ENCODE data around the gene SBNO1.
"Not testable (repeated sequence)": the region's sequence is repeated elsewhere in the genome, so short reads cannot be mapped to it uniquely, and the experiment has no call there.

SBNO1 gene

DNA sequence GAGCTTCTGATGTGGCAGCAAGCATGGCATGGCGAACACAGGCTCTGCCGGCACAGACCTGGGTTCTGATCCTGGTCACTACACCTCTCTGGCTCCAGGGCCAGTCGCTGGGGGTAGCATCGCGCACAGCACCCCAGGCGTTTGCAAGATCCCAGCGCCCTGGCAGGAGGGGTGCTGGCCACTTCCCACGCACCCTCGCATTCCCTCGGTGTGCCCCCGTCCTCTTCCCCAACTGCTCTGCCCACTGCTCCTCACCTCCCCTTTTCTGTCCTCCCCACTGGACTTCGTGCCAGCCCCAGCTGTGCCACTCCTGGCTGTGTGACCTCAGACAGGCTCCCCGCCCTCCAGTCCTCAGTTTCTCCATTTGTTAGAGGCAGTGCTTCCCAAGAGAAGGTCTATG, 95.8 kb downstream of the SBNO1 start:
- DNase-seq: no peak

DNA sequence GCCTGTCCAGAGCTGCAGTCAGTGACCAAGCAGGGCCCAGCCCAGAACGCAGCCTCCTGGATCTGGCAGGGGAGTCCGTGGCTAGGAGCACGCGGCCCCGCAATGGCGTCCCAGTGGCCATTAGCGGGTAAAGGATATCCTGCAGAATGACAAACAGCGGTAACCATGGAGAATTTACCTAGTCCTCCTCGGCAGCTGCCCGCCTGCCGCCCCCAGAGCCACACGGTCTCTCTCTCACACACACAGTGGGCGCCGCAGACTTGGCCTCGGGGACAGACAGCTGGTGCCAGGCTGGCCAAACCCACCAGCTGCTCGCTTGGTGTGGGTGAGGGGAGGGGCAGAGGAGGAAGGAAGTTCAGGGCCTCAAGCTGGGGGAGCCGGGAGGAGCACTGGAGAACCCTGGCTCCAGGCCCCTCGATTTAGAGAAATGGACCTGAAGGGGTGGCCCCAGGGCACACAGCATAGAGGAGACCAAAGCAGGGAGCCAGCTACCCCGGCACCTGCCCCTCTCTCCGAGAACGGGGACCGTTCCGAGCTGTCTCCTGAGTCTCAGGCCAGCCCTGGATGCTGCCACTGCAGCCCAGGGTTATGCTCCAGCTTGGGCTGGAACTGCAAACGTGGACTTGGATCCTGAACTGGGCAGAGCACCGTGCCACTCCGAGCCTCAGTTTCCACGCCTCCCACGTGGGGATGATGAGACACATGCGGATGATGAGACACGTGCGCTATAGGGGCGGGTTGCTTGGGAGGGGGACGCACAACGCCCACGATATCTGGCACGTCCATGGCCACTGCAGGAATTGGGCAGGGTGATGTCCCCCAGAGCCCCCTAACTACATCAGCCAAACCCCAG, 96.4 kb downstream of the SBNO1 start:
- DNase-seq: no peak

DNA sequence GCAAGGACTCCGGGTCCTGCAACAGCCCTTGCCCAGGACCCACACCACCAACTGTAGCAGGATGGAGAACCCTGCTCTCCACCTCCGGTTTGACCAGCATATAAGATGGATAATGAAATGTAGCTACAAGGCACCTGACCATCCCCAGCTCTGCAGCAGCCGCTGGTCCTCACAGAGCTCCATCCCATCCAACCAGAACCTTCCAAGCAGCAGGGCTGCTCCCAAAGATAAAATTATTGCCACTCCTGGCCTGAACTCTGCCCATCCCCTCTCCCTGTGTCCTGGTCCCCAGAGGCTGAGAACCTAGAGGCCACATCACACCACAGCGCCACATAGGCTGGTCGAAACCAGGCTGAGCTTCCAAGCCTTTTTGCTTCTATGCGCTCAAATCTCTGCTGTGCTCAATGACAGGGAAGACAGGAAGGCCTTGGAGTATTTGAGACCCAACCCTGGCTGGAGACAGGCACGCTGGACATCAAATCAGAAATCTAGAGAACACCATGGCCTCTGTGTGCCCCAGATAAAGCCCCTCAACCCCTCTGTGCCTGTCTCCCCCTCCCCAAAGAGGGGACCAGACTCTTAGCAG, 97.2 kb downstream of the SBNO1 start:
- no peak for DNase-seq

DNA sequence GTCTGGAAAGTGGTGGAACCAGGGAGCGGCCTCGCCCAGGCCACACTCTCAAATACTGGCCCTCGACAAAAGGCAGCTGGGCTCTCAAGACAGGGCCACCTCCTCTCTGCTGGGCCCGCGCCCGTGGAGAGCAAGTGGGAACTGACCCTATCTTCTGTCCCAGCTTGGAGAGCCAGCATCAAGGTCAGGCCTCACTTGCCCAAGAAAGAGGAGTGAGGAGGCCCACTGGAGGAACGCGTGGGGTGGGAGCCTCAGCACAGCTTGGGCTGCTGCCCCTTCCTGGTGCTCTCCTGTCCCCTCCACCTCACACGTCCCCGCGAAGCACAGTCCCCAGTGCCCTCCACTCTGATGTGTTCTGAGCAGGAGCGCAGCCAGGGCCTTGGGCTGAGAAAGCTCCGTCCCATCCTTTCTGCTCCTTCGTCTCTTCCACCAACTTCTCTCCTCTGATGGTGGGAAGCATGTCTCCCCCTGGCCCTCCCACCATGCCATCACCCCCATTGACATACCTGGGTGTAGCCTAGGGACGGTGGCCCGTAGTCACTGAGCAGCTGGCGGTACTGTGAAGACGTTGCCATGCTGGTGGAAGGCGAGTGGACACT, 97.9 kb downstream of the SBNO1 start:
- DNase-seq: no peak

DNA sequence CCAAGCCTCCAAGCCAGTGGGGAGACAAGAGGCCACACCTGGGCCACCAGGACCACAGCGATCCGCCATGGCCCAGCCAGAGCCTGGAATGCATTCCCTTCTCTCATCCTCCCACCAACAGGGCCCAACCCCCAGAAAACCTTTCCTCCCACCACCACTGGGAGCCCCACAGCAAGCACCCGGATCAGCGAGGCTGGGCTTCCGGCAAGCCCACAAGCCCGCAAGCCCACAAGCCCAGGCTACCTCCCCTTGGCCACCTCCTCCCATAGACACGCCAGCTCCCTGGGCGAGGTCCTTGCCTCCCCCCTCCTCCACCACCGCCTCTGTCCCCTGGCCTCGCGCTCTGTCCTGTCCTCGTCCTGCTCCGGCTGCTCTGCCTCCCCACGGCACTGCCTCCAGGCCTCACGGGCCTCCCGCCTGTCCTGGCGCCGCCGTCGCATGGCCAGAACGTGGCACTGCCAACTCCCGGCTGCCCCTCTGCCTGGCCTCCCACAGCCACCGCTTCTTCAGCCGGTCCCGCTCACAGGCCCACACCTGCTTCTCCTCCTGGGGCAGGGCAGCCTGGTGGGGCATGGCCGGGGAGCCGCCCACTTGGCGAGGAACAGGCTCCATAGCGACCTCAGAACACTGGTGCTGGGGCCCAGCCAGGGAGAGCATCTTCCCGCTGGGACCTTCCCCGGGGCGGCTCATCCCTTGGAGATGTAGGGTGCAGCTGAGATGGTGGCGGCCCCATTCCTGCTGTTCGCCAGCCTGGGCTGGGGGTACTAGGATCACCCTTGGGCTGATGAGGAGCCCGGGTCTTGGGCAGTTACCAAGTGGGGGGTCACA, 98.6 kb downstream of the SBNO1 start:
- no peak for DNase-seq

DNA sequence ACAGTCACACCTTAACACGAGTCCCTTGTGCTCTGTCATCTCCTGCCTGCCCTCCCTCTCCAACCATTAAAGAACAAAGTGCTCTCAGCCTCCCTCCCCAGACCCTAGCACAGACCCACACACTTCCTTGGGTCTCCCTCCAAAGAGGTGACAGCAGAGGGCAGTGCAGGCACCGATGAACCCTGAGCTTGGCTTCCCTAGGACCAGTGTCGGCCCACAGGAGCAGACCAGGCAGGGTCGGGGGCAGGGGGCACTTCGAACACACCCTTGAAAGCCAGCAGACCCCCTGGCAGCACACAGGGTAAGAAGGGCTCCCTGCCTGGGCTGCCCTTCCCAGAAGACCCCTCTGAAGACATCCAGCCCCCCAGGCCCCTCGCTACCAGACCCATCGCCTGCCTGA, 100.0 kb downstream of the SBNO1 start:
- DNase-seq: peak; percentile 17

DNA sequence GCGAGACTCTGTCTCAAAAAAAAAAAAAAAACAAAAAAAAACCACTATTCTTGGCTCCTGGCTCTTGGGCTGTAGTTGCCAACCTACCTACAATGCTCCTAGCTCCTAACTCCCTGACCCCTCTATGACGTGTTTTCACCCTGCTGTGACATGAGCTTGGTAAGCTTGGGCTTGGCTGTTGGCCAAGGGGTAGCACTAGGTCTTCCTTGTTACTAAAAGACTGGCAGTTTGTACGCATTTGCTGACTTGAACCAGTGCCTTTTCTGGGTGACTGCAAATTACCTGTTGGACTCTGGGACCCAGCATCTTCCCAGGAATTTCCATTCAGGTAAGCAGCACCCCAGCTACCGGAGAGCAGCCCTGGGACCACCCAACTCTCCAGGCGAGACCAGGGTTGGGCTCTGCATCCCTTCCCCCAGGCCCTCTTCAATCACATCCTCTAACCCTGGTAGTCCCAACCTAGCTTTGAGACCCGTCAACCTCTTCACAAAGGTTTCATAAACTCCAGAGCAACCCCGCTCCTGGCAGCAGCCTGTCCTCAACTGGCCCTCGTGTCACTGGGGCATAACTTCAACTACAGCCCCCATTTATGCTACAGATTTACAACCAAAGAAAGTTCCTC, 101.3 kb downstream of the SBNO1 start:
- no peak for DNase-seq

DNA sequence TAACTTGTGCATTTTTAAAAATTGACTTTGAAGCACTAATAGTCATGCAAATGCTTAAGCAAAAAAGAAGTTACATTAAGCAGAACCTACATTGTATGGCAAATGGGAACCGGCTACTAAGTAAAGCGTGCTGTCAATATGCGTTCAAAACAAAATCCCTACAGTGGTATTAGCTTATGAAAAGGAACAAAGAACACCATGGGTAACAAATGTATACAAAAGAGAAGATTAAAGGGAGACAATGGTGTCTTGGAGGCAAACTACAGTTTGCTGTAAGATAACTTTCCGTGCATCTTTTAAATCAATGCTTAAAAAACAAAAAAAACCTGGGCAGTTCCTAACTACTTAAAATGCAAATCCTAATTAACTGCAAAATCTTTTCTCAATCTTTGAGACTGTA, 103.5 kb downstream of the SBNO1 start:
- no peak for DNase-seq

DNA sequence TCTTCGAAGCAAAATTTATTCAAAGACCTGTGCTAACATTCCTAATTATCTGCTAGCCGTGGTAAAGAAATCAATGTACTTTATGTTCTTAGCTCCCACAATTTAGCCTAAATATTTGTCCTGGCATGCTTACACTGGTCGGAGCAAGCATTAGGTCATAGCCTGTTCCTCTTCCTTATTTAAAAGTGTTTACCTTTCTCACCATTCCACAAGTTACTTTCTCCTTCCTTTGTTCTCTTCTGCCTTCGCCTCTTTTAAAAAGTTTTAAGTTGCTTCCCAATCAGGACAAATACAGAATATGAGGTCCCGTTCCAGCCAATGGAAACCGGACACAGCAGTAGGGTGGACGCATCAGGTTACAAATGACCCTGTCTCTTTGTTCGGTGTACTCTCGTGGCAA, 104.6 kb downstream of the SBNO1 start:
- DNase-seq: no peak

DNA sequence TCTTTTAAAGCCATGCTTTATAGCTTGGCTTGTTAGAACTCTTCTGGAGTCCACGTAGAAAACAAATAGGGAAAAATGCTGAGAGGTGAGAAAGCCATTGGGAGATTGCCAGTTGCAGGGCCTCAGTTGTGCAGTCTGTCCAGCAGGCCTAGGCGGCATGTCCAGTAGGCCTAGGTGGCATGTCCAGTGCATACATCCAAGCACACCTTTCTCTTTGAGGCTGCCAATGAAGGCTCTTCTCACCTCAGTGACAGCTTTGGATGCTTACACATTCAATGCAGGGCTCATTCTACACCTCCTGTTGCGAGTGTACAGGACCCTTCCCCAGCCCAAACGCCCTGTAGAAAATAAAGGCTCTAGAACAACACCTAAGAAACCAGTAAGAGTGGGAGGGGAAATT, 106.1 kb downstream of the SBNO1 start:
- DNase-seq: no peak

DNA sequence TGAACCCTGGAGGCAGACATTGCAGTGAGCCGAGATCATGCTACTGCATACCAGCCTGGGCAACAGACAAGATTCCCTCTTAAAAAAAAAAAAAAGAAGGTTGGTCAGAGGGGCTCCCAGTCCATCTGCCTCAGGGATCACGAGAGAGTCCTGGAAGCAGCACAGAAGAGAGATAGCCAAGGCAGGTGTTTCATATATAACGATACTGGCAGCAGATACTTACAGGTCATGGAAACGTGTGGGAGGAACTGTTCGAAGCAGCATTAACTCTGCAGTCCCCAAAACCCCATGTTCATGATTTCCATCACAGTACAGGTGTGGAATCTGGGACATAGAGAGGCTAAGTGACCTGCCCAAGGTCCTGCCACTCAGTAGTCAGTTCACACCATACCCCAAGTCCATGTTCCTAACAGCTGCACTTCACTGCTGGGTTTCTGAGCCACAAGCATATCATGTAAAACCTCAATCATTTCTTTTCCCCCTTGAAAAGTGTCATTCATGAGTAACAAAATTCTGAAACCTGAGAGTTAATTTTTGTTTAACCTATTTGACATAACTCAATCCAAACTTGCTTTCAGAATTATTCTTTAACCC, 109.7 kb downstream of the SBNO1 start:
- no peak for DNase-seq

DNA sequence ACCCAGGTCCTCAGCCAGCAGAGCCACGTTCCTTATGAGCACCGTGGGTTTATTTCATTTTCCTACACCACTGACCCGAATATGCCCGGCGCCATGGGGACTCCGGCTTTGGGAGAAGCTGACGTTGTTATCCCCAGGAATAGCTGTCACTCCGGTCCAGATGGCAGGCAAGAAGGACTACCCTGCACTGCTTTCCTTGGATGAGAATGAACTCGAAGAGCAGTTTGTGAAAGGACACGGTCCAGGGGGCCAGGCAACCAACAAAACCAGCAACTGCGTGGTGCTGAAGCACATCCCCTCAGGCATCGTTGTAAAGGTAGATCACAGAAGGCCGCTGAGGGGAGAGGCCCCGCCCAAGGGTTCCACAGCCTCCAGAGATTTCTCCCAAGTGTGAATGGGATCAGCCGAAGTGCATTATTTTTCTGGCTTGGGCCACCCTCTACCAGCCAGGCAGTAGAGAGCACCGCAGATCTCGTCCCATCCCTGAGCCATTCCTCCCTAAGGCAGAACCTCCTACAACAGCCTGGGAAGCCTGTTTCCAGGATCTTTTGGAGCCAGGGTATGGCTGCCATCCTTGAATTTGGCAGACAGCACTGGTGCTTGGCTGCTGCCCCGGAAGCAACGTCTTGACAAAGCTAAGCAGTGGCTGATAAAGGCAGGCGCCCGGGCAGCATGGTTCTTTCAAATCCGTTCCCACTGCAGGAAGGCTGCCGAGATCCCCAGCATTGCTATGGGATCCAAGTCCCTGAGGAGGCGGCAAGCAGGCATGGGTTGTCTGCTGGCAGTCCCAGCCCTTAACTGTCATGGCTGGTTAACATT, 110.8 kb downstream of the SBNO1 start:
- no peak for DNase-seq

DNA sequence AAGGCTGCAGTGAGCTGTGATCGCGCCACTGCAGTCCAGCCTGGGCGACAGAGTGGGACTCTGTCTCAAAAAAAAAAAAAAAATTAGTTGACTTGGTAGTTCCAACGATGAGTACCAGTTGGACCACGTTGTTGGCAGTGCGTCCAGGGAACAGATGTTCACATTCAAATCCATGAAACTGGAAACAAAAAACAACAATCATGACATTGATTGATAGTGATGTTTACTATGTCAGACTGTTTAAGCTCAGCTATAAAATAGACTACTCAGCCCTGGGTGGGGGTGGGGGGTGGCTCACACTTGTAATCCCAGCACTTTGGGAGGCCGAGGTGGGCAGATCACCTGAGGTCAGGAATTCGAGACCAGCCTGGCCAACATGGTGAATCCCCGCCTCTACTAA, 112.3 kb downstream of the SBNO1 start:
- DNase-seq: not testable (repeated sequence)

DNA sequence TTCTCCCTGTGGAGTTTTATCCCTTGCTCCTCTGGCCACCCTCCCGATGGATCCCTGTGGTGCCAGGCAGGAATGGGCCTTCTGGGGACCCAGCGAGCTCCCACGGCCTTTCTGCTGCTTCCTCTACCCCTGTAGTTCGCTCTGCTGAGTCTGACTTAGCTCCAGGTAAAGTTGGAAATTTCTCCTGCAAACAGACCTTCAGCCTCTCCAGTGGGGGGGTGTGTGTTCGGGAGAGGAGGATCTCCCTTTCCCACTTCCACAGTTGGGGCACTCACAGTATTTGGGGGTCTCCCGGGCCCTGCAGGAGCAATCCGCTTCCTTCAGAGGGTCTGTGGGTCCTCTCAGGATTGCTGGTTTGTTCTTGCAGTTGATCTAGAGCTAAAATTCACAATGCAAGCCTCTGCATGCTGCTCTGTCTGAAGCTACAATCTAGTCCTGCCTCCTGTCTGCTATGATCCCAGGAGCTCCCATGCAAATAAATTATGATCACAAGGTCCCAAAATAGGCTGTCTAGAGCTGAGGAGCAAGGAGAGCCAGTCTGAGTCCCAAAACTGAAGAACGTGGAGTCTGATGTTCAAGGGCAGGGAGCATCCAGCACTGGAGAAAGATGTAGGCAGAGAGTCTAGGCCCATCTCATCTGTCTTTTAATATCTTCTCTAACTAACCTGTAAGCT, 113.1 kb downstream of the SBNO1 start:
- DNase-seq: no peak

DNA sequence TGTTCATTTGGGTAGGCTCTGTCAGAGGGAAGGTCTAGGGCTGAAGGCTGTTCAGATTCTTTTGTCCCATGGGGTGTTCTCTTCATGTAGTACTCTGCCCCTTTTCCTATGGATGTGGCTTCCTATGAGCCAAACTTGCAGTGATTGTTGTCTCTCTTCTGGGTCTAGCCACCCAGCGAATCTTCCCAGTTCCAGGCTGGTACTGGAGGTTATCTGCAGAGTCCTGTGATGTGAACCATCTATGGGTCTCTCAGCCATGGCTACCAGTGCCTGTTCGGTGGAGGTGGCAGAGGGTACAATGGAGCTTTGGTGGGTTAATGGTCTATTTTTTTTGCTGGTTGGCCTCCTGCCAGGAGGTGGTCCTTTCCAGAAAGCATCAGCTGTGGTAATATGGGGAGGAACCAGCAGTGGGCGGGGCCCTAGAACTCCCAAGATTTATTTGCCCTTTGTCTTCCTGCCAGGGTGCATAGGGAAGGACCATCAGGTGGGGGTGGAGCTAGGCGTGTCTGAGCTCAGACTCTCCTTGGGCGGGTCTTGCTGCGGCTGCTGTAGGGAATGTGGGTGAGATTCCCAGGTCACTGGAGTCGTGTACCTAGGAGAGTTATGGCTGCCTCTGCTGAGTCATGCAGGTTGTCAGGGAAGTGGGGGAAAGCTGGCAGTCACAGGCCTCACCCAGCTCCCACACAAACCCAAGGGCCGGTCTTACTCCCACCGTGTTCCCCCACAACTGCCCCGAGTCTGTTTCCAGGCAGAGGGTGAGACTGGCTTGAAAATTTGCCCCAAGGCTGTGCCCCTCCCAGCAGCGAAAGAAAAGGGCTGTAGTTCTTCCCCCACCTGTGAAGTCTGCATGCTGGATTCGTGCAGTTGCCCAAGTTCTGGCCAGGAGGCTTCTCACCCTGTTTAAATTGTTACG, 113.9 kb downstream of the SBNO1 start:
- no peak for DNase-seq

DNA sequence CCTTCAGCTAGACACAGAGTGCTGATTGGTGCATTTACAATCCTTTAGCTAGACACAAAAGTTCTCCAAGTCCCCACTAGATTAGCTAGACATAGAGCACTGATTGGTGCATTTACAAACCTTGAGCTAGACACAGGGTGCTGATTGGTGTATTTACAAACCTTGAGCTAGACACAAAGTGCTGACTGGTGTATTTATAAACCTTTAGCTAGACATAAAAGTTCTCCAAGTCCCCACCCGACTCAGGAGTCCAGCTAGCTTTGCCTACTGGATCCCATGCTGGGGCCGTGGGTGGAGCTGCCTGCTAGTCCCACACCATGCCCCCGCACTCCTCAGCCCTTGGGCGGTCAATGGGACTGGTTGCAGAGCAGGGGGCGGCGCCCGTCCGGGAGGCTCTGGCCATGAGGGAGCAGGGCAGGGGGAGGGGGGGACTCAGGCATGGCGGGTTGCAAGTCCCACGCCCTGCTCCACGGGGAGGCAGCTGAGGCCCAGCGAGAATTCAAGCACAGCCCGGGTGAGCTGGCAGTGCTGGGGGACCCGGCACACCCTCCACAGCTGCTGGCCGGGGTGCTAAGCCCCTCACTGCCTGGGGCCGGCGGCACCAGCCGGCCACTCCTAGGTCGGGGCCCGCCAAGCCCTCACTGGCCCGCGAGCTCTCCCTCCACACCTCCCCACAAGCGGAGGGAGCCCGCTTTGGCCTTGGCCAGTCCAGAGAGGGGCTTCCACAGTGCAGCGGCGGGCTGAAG, 115.5 kb downstream of the SBNO1 start:
- DNase-seq: not testable (repeated sequence)

DNA sequence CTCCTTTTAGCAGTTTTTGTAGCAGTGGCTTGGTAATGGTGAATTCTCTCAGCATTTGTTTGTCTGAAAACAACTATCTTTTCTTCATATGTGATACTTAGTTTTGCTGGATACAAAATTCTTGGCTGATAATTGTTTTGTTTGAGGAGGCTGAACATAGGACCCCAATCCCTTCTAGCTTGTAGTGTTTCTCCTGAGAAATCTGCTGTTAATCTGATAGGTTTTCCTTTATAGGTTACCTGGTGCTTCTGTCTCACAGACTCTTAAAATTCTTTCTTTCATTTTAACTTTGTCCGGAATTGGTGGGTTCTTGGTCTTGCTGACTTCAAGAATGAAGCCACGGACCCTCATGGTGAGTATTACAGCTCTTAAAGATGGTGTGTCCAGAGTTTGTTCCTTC, 116.5 kb downstream of the SBNO1 start:
- DNase-seq: not testable (repeated sequence)

DNA sequence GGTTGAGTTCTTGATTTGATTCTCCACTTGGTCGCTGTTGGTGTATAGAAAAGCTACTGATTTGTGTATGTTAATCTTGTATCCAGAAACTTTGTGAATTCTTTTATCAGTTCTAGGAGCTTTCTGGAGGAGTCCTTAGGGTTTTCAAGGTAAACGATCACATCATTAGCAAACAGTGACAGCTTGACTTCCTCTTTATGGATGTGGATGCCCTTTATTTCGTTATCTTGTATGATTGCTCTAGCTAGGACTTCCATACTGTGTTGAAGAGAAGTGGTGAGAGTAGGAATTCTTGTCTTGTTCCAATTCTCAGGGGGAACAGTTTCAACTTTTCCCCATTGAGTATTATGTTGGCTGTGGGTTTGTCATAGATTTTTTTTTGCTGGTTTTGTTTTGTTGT, 119.0 kb downstream of the SBNO1 start:
- no peak for DNase-seq

DNA sequence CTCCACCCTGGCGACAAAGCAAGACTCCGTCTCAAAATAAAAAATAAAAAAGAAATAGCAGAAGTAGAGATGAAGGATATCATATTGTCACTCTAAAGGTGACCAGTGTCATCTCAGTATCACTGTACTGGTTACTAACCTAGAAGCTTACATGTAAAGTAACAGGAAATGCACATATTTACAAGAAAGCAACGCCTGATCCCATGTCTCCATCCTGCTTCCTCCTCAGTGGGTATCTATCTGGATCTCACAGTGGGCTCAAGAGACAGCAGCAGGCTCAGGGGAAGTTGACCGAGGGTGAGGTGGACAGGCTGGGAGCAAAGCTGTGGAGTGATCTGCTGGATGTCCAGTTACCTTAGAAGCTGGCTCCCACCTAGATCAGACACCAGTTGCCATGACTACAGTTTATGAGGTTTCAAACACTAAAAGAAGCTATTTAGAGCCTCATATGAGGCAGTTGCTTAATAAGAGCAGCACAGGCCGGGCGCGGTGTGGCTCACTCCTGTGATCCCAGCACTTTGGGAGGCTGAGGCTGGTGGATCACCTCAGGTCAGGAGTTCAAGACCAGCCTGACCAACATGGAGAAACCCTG, 120.9 kb downstream of the SBNO1 start:
- DNase-seq: no peak

Data from CD4-positive, alpha-beta T cell treated with Interleukin-6 for 4 hours (primary cell).